ENCODE measurements around the gene SIRT6.
"Not testable (repeated sequence)": the region's sequence is repeated elsewhere in the genome, so short reads cannot be mapped to it uniquely, and the experiment has no call there.

Gene SIRT6

GRCh38 chr19:4157164-4157563 is 25.2 kb downstream of the SIRT6 start:
- Histone ChIP-seq H3K36me3 (ENCODE audit: control insufficient read depth in 2 of 2, insufficient read depth in 2 of 2, low read length in 2 of 2) (no peaks in the 10 kb centered on the region), H3K27me3 (ENCODE audit: control insufficient read depth in 2 of 2, insufficient read depth in 2 of 2, low read length in 2 of 2) (peaks cover 0 to 4% of the 10 kb centered on the region in 2 donors), H3K4me3 (ENCODE audit: low read length in 2 of 2) (no peak overlapping the region)

GRCh38 chr19:4154571-4155312 is 27.6 kb downstream of the SIRT6 start:
- Histone ChIP-seq H3K4me1 (ENCODE audit: control insufficient read depth in 2 of 2, insufficient read depth in 2 of 2, low read length in 2 of 2) (peaks cover 7 to 15% of the 10 kb centered on the region in 2 donors), H3K27me3 (ENCODE audit: control insufficient read depth in 2 of 2, insufficient read depth in 2 of 2, low read length in 2 of 2) (peaks cover 0 to under 1% of the 10 kb centered on the region in 2 donors), H3K9me3 (ENCODE audit: control insufficient read depth in 2 of 2, low read length in 2 of 2) (no peaks in the 10 kb centered on the region), H3K9ac (ENCODE audit: low read depth in 1 of 2, low read length in 2 of 2) (no peak overlapping the region), H3K36me3 (ENCODE audit: control insufficient read depth in 2 of 2, insufficient read depth in 2 of 2, low read length in 2 of 2) (no peaks in the 10 kb centered on the region), H3K27ac (ENCODE audit: low read depth in 2 of 2, low read length in 2 of 2) (no peak overlapping the region), H3K4me3 (ENCODE audit: low read length in 2 of 2) (no peak overlapping the region)

More at GRCh38 chr19:4157164-4157563, 25.2 kb downstream of the SIRT6 start:
- Histone ChIP-seq H3K27ac (ENCODE audit: low read depth in 2 of 2, low read length in 2 of 2) (no peak overlapping the region), H3K9ac (ENCODE audit: low read depth in 1 of 2, low read length in 2 of 2) (no peak overlapping the region), H3K4me1 (ENCODE audit: control insufficient read depth in 2 of 2, insufficient read depth in 2 of 2, low read length in 2 of 2) (peaks cover 0 to 5% of the 10 kb centered on the region in 2 donors), H3K9me3 (ENCODE audit: control insufficient read depth in 2 of 2, low read length in 2 of 2) (no peaks in the 10 kb centered on the region)

- no peak overlapping the region for H3K27ac ChIP-seq (ENCODE audit: low read depth in 2 of 2, low read length in 2 of 2)
- no peak overlapping the region for H3K4me3 ChIP-seq (ENCODE audit: low read length in 2 of 2)
- no peak overlapping the region for H3K9ac ChIP-seq (ENCODE audit: low read depth in 1 of 2, low read length in 2 of 2)
- H3K36me3 ChIP-seq (ENCODE audit: control insufficient read depth in 2 of 2, insufficient read depth in 2 of 2, low read length in 2 of 2): no peaks in the 10 kb centered on the region
- peaks cover 0 to 2% of the 10 kb centered on the region in 2 donors for H3K27me3 ChIP-seq (ENCODE audit: control insufficient read depth in 2 of 2, insufficient read depth in 2 of 2, low read length in 2 of 2)
- H3K4me1 ChIP-seq (ENCODE audit: control insufficient read depth in 2 of 2, insufficient read depth in 2 of 2, low read length in 2 of 2): peaks cover 7 to 23% of the 10 kb centered on the region in 2 donors
- no peaks in the 10 kb centered on the region for H3K9me3 ChIP-seq (ENCODE audit: control insufficient read depth in 2 of 2, low read length in 2 of 2)
Observed at GRCh38 chr19:4152241-4152998, 29.9 kb downstream of the SIRT6 start.

DNA sequence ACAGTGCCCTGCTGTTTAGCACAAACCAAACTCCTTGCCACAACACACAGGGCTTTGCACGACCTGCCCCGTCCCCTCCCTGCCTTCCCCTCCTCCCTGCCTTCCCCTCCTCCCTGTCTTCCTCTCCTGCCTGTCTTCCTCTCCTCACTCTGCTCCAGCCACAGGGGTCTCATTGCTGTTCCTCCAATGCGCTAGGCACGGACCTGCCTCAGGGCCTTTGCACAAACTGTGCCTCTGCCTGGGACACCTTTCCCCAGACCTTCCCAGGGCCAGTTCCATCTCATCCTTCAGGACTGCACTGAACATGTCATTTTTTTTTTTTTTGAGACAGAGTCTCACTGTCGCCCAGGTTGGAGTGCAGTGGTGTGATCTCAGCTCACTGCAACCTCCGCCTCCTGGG is 30.7 kb downstream of the SIRT6 start:
- Histone ChIP-seq H3K36me3 (ENCODE audit: control insufficient read depth in 2 of 2, insufficient read depth in 2 of 2, low read length in 2 of 2) (no peaks in the 10 kb centered on the region), H3K4me3 (ENCODE audit: low read length in 2 of 2) (no peak overlapping the region), H3K27me3 (ENCODE audit: control insufficient read depth in 2 of 2, insufficient read depth in 2 of 2, low read length in 2 of 2) (peaks cover 0 to 2% of the 10 kb centered on the region in 2 donors), H3K9ac (ENCODE audit: low read depth in 1 of 2, low read length in 2 of 2) (no peak overlapping the region), H3K27ac (ENCODE audit: low read depth in 2 of 2, low read length in 2 of 2) (no peak overlapping the region), H3K4me1 (ENCODE audit: control insufficient read depth in 2 of 2, insufficient read depth in 2 of 2, low read length in 2 of 2) (peaks cover 7 to 23% of the 10 kb centered on the region in 2 donors), H3K9me3 (ENCODE audit: control insufficient read depth in 2 of 2, low read length in 2 of 2) (no peaks in the 10 kb centered on the region)

GRCh38 chr19:4149518-4150288 is 32.7 kb downstream of the SIRT6 start:
- Histone ChIP-seq H3K36me3 (ENCODE audit: control insufficient read depth in 2 of 2, insufficient read depth in 2 of 2, low read length in 2 of 2) (no peaks in the 10 kb centered on the region), H3K27ac (ENCODE audit: low read depth in 2 of 2, low read length in 2 of 2) (peak overlapping the region; percentile 71 to 86), H3K27me3 (ENCODE audit: control insufficient read depth in 2 of 2, insufficient read depth in 2 of 2, low read length in 2 of 2) (peaks cover 0 to 2% of the 10 kb centered on the region in 2 donors), H3K9ac (ENCODE audit: low read depth in 1 of 2, low read length in 2 of 2) (peak overlapping the region in 1 of 2 donors; percentile 57), H3K4me1 (ENCODE audit: control insufficient read depth in 2 of 2, insufficient read depth in 2 of 2, low read length in 2 of 2) (peaks cover 12 to 37% of the 10 kb centered on the region in 2 donors), H3K4me3 (ENCODE audit: low read length in 2 of 2) (no peak overlapping the region), H3K9me3 (ENCODE audit: control insufficient read depth in 2 of 2, low read length in 2 of 2) (no peaks in the 10 kb centered on the region)

DNA sequence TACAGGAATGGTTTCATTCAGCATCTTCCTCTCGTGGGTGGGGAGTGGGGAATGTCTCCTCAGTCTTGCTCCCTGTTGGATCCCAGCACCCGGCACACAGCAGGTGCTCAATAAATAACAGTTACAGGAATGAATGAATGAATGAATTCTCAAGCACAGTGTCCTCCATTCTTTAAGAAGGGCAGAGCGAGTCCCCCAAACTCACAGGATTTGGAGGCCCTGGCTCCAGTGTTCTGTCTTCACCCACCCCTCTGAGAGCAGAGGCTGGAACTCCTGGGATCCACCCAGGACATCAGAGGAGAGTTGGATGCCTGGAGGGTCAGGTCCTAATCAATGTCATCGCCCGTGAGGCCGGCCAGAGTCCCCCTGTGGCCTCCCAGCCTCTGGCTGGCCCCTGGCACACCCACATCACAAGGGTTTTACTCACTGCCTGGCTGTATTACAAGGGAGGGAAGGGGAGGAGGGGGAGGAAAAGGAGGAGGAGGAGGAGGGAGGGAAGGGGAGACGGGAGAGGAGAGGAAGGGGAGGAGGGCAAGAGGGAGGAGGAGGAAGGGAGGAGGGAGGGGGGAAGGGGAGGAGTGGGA is 37.6 kb downstream of the SIRT6 start:
- Histone ChIP-seq H3K27me3 (ENCODE audit: control insufficient read depth in 2 of 2, insufficient read depth in 2 of 2, low read length in 2 of 2) (peaks cover 0 to 1% of the 10 kb centered on the region in 2 donors), H3K36me3 (ENCODE audit: control insufficient read depth in 2 of 2, insufficient read depth in 2 of 2, low read length in 2 of 2) (no peaks in the 10 kb centered on the region), H3K27ac (ENCODE audit: low read depth in 2 of 2, low read length in 2 of 2) (peak overlapping the region; percentile 94 to 98), H3K4me1 (ENCODE audit: control insufficient read depth in 2 of 2, insufficient read depth in 2 of 2, low read length in 2 of 2) (peaks cover 16 to 47% of the 10 kb centered on the region in 2 donors), H3K9ac (ENCODE audit: low read depth in 1 of 2, low read length in 2 of 2) (peak overlapping the region; percentile 56 to 75), H3K9me3 (ENCODE audit: control insufficient read depth in 2 of 2, low read length in 2 of 2) (no peaks in the 10 kb centered on the region), H3K4me3 (ENCODE audit: low read length in 2 of 2) (peak overlapping the region; percentile 26 to 39)

- not testable (repeated sequence) for H3K9me3 ChIP-seq (ENCODE audit: control insufficient read depth in 2 of 2, low read length in 2 of 2); H3K4me3 ChIP-seq (ENCODE audit: low read length in 2 of 2); H3K27me3 ChIP-seq (ENCODE audit: control insufficient read depth in 2 of 2, insufficient read depth in 2 of 2, low read length in 2 of 2); H3K36me3 ChIP-seq (ENCODE audit: control insufficient read depth in 2 of 2, insufficient read depth in 2 of 2, low read length in 2 of 2)
- peak overlapping the region; percentile 94 to 98 for H3K27ac ChIP-seq (ENCODE audit: low read depth in 2 of 2, low read length in 2 of 2)
- peaks cover 16 to 40% of the 10 kb centered on the region in 2 donors for H3K4me1 ChIP-seq (ENCODE audit: control insufficient read depth in 2 of 2, insufficient read depth in 2 of 2, low read length in 2 of 2)
- peak overlapping the region in 1 of 2 donors; percentile 1 for H3K9ac ChIP-seq (ENCODE audit: low read depth in 1 of 2, low read length in 2 of 2)
Observed at GRCh38 chr19:4142916-4143315, 39.4 kb downstream of the SIRT6 start.

- peak overlapping the region in 1 of 2 donors; percentile 23 for H3K4me3 ChIP-seq (ENCODE audit: low read length in 2 of 2)
- peak overlapping the region in 1 of 2 donors; percentile 1 for H3K9ac ChIP-seq (ENCODE audit: low read depth in 1 of 2, low read length in 2 of 2)
- H3K9me3 ChIP-seq (ENCODE audit: control insufficient read depth in 2 of 2, low read length in 2 of 2): no peaks in the 10 kb centered on the region
- H3K27ac ChIP-seq (ENCODE audit: low read depth in 2 of 2, low read length in 2 of 2): peak overlapping the region; percentile 60 to 63
- H3K36me3 ChIP-seq (ENCODE audit: control insufficient read depth in 2 of 2, insufficient read depth in 2 of 2, low read length in 2 of 2): no peaks in the 10 kb centered on the region
- H3K4me1 ChIP-seq (ENCODE audit: control insufficient read depth in 2 of 2, insufficient read depth in 2 of 2, low read length in 2 of 2): peaks cover 14 to 36% of the 10 kb centered on the region in 2 donors
- H3K27me3 ChIP-seq (ENCODE audit: control insufficient read depth in 2 of 2, insufficient read depth in 2 of 2, low read length in 2 of 2): no peaks in the 10 kb centered on the region
Observed at GRCh38 chr19:4140237-4140711, 42.1 kb downstream of the SIRT6 start.

- no peak overlapping the region for H3K4me3 ChIP-seq (ENCODE audit: low read length in 2 of 2)
Observed at GRCh38 chr19:4139614-4140236, 42.6 kb downstream of the SIRT6 start.

More at GRCh38 chr19:4139614-4140236, 42.6 kb downstream of the SIRT6 start:
- H3K4me1 ChIP-seq (ENCODE audit: control insufficient read depth in 2 of 2, insufficient read depth in 2 of 2, low read length in 2 of 2): peaks cover 14 to 35% of the 10 kb centered on the region in 2 donors
- no peaks in the 10 kb centered on the region for H3K27me3 ChIP-seq (ENCODE audit: control insufficient read depth in 2 of 2, insufficient read depth in 2 of 2, low read length in 2 of 2)
- H3K36me3 ChIP-seq (ENCODE audit: control insufficient read depth in 2 of 2, insufficient read depth in 2 of 2, low read length in 2 of 2): no peaks in the 10 kb centered on the region
- peak overlapping the region in 1 of 2 donors; percentile 1 for H3K9ac ChIP-seq (ENCODE audit: low read depth in 1 of 2, low read length in 2 of 2)
- peak overlapping the region; percentile 60 to 63 for H3K27ac ChIP-seq (ENCODE audit: low read depth in 2 of 2, low read length in 2 of 2)
- no peaks in the 10 kb centered on the region for H3K9me3 ChIP-seq (ENCODE audit: control insufficient read depth in 2 of 2, low read length in 2 of 2)

Data from mucosa of rectum (tissue), 2 donors.